Activated CD4-positive, alpha-beta memory T cell treated with anti-CD3 and anti-CD28 coated beads, Interleukin-2, amount 10 ng/mL, durations not matched to agents 7 days and 5 days (primary cell): ENCODE data around the gene C16orf92. TPM values are rescaled to one million over a fixed set of nuclear protein-coding genes. Genes with fewer than 3 reads are reported as not detected.

Experiments
- CTCF ChIA-PET: fragments of 350-600 bp; sonication (Branson Sonifier 250); formaldehyde crosslinking; loops from one replicate; lab custom pipeline; 2021; ENCODE audit warnings: antibody characterized with exemption, inconsistent platforms; lab: Charles Lee
- POLR2A ChIA-PET: fragments of 350-600 bp; sonication (Branson Sonifier 250); formaldehyde crosslinking; loops from one replicate; lab custom pipeline; 2021; ENCODE audit warnings: antibody characterized with exemption; lab: Charles Lee
- DNase-seq: peaks from one replicate; pipeline ENCODE4 v3.0.0-alpha.2; 2020
- H3K27ac Mint-ChIP-seq: one replicate; pipeline ENCODE4 v1.8.0; 2021; ENCODE audit warnings: mild to moderate bottlenecking, mixed read lengths
- H3K27me3 Mint-ChIP-seq: one replicate; pipeline ENCODE4 v1.8.0; 2021; ENCODE audit warnings: mixed read lengths
- H3K36me3 Mint-ChIP-seq: one replicate; pipeline ENCODE4 v1.8.0; 2021; ENCODE audit warnings: low read depth, mixed read lengths
- H3K4me1 Mint-ChIP-seq: one replicate; pipeline ENCODE4 v1.8.0; 2021; ENCODE audit warnings: mixed read lengths
- H3K4me3 Mint-ChIP-seq: one replicate; pipeline ENCODE4 v1.8.0; 2021; ENCODE audit warnings: mild to moderate bottlenecking, mixed read lengths
- H3K9me3 Mint-ChIP-seq: one replicate; pipeline ENCODE4 v1.8.0; 2021; ENCODE audit warnings: mixed read lengths
- total RNA-seq, 2 experiments: library from RNA; stranded (reverse); gene quantifications; one replicate each; pipeline ENCODE4 v1.2.3, GENCODE V29; 2021

Gene C16orf92
- total RNA-seq, 2 experiments from 2014 or later = not detected

DNA sequence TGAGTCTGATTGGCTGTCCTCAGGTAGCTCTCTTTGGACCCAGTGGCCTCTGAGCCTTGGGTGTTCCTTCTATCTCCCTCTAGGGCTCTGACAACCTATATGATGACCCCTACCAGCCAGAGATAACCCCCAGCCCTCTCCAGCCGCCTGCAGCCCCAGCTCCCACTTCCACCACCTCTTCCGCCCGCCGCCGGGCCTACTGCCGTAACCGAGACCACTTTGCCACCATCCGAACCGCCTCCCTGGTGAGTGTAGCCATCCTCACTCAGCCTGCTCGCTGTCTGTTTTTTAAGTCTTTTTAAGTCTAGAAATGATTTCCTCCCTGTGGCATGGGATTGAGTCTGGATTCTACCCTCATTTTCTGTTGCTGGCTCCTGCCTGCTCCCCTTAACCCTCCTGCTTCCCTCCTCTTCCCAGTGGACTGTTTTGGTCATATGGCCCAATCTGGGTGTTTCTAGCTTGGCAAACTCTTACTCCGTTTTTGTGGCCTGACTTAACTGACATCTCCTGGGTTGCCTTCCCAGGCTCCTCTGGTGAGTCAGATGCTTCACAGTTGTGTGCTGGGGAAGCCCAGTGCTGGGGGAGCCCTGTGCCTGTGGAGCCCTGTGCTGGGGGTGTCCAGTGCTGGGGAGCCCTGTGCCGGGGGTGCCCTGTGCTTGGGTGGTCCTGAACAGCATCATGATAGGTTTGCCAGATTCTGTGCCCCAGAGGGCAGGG lies 39.4 kb upstream of the C16orf92 start:
- H3K4me1 Mint-ChIP-seq = no peaks in the 10 kb centered on the region
- POLR2A ChIA-PET = interaction anchor here (1.5 to 6.3 kb wide), 2 partner anchors 9 to 12 kb away, joined by 4 to 43 read pairs; partner anchors contain the start of genes HIRIP3, INO80E and TAOK2
- CTCF ChIA-PET = no interaction called here
- no peak for DNase-seq
- no peak overlapping the region for H3K27ac Mint-ChIP-seq
- H3K4me3 Mint-ChIP-seq = no peak overlapping the region
- no peaks in the 10 kb centered on the region for H3K27me3 Mint-ChIP-seq
- H3K9me3 Mint-ChIP-seq = no peaks in the 10 kb centered on the region
- H3K36me3 Mint-ChIP-seq = peaks cover 75% of the 10 kb centered on the region

DNA sequence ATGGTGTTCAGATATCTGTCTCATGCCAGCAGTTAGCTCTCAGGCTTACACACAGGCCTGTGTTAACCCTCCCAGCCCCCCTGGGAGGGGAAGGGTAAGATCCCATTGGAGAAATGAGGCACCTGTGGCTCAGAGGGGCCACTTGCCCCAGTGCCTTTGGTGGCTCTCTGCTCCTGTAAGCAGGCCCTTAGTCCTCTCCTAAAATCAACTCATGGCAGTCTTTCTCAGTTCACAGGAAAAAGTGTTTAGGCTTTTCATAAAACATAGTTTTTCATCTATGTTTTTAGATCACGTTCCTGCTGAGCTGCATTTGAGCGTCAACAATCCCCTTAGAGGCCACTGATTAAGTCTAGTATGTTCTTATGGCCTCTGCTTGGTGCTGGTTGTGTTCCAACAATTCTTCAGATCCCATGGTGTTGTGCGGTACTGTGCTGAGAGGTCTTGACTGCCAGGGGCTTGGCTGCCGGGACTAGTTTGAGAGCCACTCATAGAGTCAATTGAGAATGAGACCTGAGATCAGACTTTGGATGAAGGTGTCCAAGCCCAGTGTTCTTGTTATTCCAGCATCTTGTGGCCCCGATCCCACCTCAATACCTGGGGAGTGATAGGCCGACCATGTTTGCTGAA lies 38.7 kb upstream of the C16orf92 start:
- Mint-ChIP-seq H3K36me3 (peaks cover 73% of the 10 kb centered on the region), H3K4me1 (no peaks in the 10 kb centered on the region), H3K4me3 (no peak overlapping the region), H3K9me3 (no peaks in the 10 kb centered on the region), H3K27me3 (no peaks in the 10 kb centered on the region), H3K27ac (no peak overlapping the region)
- DNase-seq = no peak
- POLR2A ChIA-PET = interaction anchor here (6.3 kb wide), 1 partner anchor 11 kb away, joined by 43 read pairs; the partner anchor contains the start of genes HIRIP3 and INO80E
- CTCF ChIA-PET = no interaction called here

DNA sequence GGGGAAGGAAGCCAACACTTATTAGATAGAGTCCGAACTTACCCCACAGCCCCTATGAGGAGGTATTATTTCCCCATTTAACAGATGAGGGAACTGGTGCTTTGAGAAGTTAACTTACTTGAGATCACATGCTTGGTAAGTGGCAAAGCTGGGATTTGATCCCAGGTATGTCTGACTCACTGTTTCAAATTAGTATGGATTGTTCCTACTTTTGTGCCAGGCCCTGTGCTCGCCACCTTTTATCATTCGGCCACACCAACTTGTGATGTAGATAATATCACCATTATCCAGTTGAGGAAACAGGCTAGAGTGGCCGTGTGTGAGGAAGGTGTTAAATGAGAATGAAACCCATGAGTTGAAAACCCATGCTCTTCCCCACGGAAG lies 38.2 kb upstream of the C16orf92 start:
- CTCF ChIA-PET = no interaction called here
- Mint-ChIP-seq H3K9me3 (no peaks in the 10 kb centered on the region), H3K36me3 (peaks cover 68% of the 10 kb centered on the region), H3K27ac (no peak overlapping the region), H3K4me3 (no peak overlapping the region), H3K4me1 (no peaks in the 10 kb centered on the region), H3K27me3 (no peaks in the 10 kb centered on the region)
- DNase-seq = no peak
- POLR2A ChIA-PET = interaction anchor here (1.1 to 6.3 kb wide), 2 partner anchors 10 to 61 kb away, joined by 3 to 43 read pairs; partner anchors contain the start of genes HIRIP3 and INO80E

DNA sequence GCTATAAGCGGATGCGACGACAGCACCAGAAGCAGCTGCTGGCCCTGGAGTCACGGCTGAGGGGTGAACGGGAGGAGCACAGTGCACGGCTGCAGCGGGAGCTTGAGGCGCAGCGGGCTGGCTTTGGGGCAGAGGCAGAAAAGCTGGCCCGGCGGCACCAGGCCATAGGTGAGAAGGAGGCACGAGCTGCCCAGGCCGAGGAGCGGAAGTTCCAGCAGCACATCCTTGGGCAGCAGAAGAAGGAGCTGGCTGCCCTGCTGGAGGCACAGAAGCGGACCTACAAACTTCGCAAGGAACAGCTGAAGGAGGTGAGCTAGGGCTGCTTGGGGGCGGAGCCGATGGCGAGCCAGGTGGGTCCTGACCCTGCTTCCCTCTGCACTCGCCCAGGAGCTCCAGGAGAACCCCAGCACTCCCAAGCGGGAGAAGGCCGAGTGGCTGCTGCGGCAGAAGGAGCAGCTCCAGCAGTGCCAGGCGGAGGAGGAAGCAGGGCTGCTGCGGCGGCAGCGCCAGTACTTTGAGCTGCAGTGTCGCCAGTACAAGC lies 37.7 kb upstream of the C16orf92 start:
- Mint-ChIP-seq H3K27ac (no peak overlapping the region), H3K4me3 (no peak overlapping the region), H3K36me3 (peaks cover 67% of the 10 kb centered on the region), H3K27me3 (no peaks in the 10 kb centered on the region), H3K9me3 (no peaks in the 10 kb centered on the region), H3K4me1 (no peaks in the 10 kb centered on the region)
- ChIA-PET POLR2A (interaction anchor here (1.1 to 6.3 kb wide), 3 partner anchors 10 to 62 kb away, joined by 3 to 43 read pairs (median 6); partner anchors contain the start of genes HIRIP3, INO80E and TAOK2), CTCF (interaction anchor here (0.7 kb wide), 1 partner anchor 15 kb away, joined by 3 read pairs; no protein-coding TSS in a partner anchor)
- DNase-seq = no peak

DNA sequence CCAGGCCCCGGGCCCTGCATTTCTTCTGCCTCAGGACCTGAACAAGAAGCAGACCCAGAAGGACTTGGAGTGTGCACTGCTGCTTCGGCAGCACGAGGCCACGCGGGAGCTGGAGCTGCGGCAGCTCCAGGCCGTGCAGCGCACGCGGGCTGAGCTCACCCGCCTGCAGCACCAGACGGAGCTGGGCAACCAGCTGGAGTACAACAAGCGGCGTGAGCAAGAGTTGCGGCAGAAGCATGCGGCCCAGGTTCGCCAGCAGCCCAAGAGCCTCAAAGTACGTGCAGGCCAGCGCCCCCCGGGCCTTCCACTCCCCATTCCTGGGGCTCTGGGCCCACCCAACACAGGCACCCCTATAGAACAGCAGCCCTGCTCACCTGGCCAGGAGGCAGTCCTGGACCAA lies 36.8 kb upstream of the C16orf92 start:
- CTCF ChIA-PET = interaction anchor here (0.7 kb wide), 1 partner anchor 16 kb away, joined by 3 read pairs; no protein-coding TSS in a partner anchor

DNA sequence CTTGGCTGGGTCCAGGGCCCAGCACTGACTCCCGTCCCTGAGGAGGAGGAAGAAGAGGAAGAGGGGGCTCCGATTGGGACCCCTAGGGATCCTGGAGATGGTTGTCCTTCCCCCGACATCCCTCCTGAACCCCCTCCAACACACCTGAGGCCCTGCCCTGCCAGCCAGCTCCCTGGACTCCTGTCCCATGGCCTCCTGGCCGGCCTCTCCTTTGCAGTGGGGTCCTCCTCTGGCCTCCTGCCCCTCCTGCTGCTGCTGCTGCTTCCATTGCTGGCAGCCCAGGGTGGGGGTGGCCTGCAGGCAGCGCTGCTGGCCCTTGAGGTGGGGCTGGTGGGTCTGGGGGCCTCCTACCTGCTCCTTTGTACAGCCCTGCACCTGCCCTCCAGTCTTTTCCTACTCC lies 36.1 kb upstream of the C16orf92 start:
- ChIA-PET POLR2A (interaction anchor here (6.3 kb wide), 1 partner anchor 8 kb away, joined by 43 read pairs; the partner anchor contains the start of genes HIRIP3 and INO80E), CTCF (no interaction called here)
- Mint-ChIP-seq H3K4me1 (no peaks in the 10 kb centered on the region), H3K27me3 (no peaks in the 10 kb centered on the region), H3K9me3 (no peaks in the 10 kb centered on the region), H3K27ac (no peak overlapping the region), H3K4me3 (no peak overlapping the region), H3K36me3 (peaks cover 61% of the 10 kb centered on the region)
- no peak for DNase-seq

More for the DNA sequence above, 36.8 kb upstream of the C16orf92 start:
- Mint-ChIP-seq H3K4me3 (no peak overlapping the region), H3K9me3 (no peaks in the 10 kb centered on the region), H3K27me3 (no peaks in the 10 kb centered on the region), H3K36me3 (peaks cover 65% of the 10 kb centered on the region), H3K4me1 (no peaks in the 10 kb centered on the region), H3K27ac (no peak overlapping the region)
- no peak for DNase-seq
- POLR2A ChIA-PET = interaction anchor here (1.1 to 6.3 kb wide), 2 partner anchors 9 to 13 kb away, joined by 6 to 43 read pairs; partner anchors contain the start of genes HIRIP3, INO80E and TAOK2

DNA sequence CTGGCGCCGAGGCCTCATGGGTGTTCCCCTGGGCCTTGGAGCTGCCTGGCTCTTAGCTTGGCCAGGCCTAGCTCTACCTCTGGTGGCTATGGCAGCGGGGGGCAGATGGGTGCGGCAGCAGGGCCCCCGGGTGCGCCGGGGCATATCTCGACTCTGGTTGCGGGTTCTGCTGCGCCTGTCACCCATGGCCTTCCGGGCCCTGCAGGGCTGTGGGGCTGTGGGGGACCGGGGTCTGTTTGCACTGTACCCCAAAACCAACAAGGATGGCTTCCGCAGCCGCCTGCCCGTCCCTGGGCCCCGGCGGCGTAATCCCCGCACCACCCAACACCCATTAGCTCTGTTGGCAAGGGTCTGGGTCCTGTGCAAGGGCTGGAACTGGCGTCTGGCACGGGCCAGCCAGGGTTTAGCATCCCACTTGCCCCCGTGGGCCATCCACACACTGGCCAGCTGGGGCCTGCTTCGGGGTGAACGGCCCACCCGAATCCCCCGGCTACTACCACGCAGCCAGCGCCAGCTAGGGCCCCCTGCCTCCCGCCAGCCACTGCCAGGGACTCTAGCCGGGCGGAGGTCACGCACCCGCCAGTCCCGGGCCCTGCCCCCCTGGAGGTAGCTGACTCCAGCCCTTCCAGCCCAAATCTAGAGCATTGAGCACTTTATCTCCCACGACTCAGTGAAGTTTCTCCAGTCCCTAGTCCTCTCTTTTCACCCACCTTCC lies 35.5 kb upstream of the C16orf92 start:
- no peaks in the 10 kb centered on the region for H3K9me3 Mint-ChIP-seq
- no peak for DNase-seq
- POLR2A ChIA-PET = interaction anchor here (6.3 kb wide), 1 partner anchor 8 kb away, joined by 43 read pairs; the partner anchor contains the start of genes HIRIP3 and INO80E
- H3K4me1 Mint-ChIP-seq = no peaks in the 10 kb centered on the region
- H3K27me3 Mint-ChIP-seq = no peaks in the 10 kb centered on the region
- H3K36me3 Mint-ChIP-seq = peaks cover 62% of the 10 kb centered on the region
- CTCF ChIA-PET = no interaction called here
- H3K4me3 Mint-ChIP-seq = no peak overlapping the region
- H3K27ac Mint-ChIP-seq = no peak overlapping the region

DNA sequence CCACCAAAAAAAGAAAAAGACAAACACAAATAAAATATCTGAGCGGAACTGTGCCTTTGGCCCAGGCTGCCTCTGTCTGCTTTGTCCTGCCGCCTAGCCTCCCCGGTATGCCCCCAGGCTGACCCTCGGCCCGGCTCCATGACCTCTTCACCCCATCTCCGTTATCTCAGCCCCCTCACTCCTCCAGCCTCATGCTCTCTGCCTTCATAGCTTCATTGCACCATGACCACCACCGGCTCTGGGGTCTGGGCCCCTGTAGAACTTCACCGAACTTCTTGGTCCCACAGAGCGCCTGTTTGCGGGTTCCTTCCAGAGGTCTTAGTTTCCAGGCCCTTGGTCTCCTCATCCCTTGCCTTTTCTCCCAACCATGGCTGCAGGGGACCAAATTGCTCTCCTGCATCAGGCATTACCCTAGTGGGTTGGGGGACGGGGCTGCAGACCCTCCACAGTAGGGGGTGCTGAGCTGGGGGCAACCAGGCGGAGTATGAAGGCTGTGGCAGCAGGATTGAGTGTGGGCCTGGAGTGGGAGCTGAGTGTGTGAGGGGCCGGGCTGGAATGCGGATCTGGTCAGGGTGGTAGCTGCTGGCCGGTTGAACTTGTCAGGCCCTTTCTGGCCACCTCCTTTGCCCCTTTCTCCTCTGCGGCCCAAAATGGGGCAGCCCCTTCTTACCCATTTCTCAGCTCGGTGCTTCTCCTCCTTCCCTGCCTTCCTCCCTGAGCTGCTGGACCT lies 34.5 kb upstream of the C16orf92 start:
- Mint-ChIP-seq H3K4me1 (no peaks in the 10 kb centered on the region), H3K9me3 (no peaks in the 10 kb centered on the region), H3K27me3 (no peaks in the 10 kb centered on the region), H3K36me3 (peaks cover 57% of the 10 kb centered on the region), H3K27ac (no peak overlapping the region), H3K4me3 (no peak overlapping the region)
- CTCF ChIA-PET = no interaction called here
- no peak for DNase-seq
- POLR2A ChIA-PET = interaction anchor here (0.6 to 1.7 kb wide), 2 partner anchors 14 to 27 kb away, joined by 3 to 12 read pairs; partner anchors contain the start of genes TAOK2 and TMEM219

DNA sequence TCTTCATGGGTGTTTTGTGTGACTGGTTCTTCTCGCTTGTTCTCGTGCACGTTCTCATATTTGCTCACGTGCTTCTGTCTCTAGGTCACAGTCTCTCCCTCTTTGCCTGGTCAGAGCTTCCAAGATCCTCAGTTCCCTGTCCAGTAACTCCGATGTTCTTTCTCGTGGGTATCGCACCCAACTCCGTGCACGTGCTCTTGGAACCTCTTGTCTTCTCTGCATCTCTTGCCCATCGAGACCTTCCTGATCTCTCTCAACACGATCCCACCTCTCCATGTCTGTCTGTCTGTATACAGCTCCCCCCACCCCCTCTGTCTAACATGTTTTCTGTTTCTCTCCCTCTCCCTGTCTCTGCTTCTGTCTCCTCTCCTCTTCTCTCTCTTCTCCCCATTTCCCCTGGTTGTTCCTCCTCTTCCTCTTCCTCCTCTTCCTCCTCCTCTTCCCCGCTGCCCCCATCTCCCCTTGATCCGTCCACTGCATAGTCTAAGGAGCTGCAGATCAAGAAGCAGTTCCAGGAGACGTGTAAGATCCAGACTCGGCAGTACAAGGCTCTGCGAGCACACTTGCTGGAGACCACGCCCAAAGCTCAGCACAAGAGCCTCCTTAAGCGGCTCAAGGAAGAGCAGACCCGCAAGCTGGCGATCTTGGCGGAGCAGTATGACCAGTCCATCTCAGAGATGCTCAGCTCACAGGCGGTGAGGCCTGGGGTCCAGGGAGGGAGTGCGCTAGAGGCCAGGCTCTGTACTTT lies 33.7 kb upstream of the C16orf92 start:
- H3K27me3 Mint-ChIP-seq = no peaks in the 10 kb centered on the region
- peaks cover 6% of the 10 kb centered on the region for H3K4me1 Mint-ChIP-seq
- no peaks in the 10 kb centered on the region for H3K9me3 Mint-ChIP-seq
- no peak for DNase-seq
- H3K27ac Mint-ChIP-seq = no peak overlapping the region
- H3K4me3 Mint-ChIP-seq = no peak overlapping the region
- H3K36me3 Mint-ChIP-seq = peaks cover 55% of the 10 kb centered on the region
- POLR2A ChIA-PET = interaction anchor here (1.7 kb wide), 1 partner anchor 15 kb away, joined by 12 read pairs; the partner anchor contains the start of gene TAOK2
- CTCF ChIA-PET = no interaction called here

DNA sequence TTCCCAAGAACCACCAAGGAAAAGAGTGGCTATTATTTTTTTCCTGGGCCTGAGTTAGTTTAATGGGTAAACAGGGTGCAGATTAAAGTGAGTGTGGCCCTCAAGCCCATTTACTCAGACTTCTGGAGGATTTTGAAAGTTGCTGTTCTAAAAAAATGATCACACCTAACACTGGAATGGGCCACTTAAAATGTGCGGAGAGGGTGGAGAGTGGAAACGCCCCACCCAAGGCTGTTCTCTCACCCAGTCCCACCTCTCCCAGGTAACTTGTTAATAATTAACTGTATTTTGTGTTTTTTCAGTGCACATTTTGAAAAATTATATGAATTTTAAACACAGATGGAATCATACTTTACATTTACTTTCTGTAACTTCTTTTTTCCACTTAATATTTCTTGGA lies 33.0 kb upstream of the C16orf92 start:
- H3K36me3 Mint-ChIP-seq = peaks cover 55% of the 10 kb centered on the region

DNA sequence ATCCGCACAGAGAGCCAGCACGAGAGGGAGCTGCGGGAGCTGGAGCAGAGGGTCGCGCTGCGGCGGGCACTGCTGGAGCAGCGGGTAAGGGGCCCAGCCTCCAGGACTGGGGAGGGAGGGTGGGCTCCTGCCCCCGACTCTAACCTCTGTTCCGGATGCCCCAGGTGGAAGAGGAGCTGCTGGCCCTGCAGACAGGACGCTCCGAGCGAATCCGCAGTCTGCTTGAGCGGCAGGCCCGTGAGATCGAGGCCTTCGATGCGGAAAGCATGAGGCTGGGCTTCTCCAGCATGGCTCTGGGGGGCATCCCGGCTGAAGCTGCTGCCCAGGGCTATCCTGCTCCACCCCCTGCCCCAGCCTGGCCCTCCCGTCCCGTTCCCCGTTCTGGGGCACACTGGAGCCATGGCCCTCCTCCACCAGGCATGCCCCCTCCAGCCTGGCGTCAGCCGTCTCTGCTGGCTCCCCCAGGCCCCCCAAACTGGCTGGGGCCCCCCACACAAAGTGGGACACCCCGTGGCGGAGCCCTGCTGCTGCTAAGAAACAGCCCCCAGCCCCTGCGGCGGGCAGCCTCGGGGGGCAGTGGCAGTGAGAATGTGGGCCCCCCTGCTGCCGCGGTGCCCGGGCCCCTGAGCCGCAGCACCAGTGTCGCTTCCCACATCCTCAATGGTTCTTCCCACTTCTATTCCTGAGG lies 32.0 kb upstream of the C16orf92 start:
- ChIA-PET POLR2A (interaction anchor here (1.3 kb wide), 1 partner anchor 18 kb away, joined by 6 read pairs; no protein-coding TSS in a partner anchor), CTCF (interaction anchor here (0.6 to 0.8 kb wide), 2 partner anchors 41 to 78 kb away, joined by 3 to 4 read pairs; no protein-coding TSS in a partner anchor)
- Mint-ChIP-seq H3K4me3 (no peak overlapping the region), H3K27ac (no peak overlapping the region), H3K27me3 (no peaks in the 10 kb centered on the region), H3K4me1 (peaks cover 16% of the 10 kb centered on the region), H3K9me3 (no peaks in the 10 kb centered on the region), H3K36me3 (peaks cover 54% of the 10 kb centered on the region)
- DNase-seq = no peak

More for the DNA sequence above, 33.0 kb upstream of the C16orf92 start:
- Mint-ChIP-seq H3K9me3 (no peaks in the 10 kb centered on the region), H3K4me1 (peaks cover 14% of the 10 kb centered on the region), H3K4me3 (no peak overlapping the region), H3K27ac (no peak overlapping the region), H3K27me3 (no peaks in the 10 kb centered on the region)
- CTCF ChIA-PET = no interaction called here
- no peak for DNase-seq
- POLR2A ChIA-PET = interaction anchor here (1.7 kb wide), 1 partner anchor 15 kb away, joined by 12 read pairs; the partner anchor contains the start of gene TAOK2
